SK-N-SH treated with all-trans-retinoic acid at 6 μM for 48 hours (cell line): ENCODE data around the gene REPS1.

Experiments
- ISL1 ChIP-seq: fragments of 250-450 bp; sonication (Bioruptor Pico); IDR thresholded peaks from 2 replicates; pipeline ENCODE4 v2.1.2; 2022; ENCODE audit warnings: mild to moderate bottlenecking, moderate library complexity
- PPARA ChIP-seq: fragments of 250-450 bp; sonication (Bioruptor Pico); IDR thresholded peaks from 2 replicates; pipeline ENCODE4 v1.5.0; 2020; ENCODE audit warnings: mild to moderate bottlenecking, borderline replicate concordance
- RARB ChIP-seq: fragments of 250-450 bp; sonication (Bioruptor Pico); IDR thresholded peaks from 2 replicates; pipeline ENCODE4 v1.8.0; 2021; ENCODE audit warnings: mild to moderate bottlenecking, moderate library complexity
- ZNF70 ChIP-seq: fragments of 450-650 bp; formaldehyde crosslinking; IDR thresholded peaks from 2 replicates; pipeline ENCODE4 v1.5.0; 2020; ENCODE audit warnings: mild to moderate bottlenecking, moderate library complexity

DNA sequence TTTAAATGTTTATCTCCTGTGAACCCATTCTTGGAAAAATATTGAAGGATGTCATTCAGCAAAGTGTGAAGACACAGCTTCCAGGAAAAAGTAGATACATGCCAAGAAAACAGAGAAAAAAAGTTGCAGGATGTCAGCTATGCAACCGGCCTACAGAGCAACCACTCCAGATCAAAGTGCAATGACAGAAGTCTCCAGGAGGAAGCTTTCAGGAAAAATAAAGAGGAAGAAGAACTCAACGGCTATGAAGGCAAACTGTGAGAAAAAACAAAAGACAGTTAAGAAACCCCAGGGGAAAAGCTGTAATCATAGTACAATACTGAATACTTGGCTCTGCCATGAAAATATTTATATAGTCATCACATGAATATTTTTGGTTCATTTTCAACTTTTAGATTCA is 30.6 kb downstream of the REPS1 start:
- TF ChIP-seq ISL1 (CRISPR knock-in tag), result no peak
- TF ChIP-seq PPARA, result no peak
- no peak for TF ChIP-seq ZNF70
- no peak for TF ChIP-seq RARB (CRISPR knock-in tag)
